HCT116 (cell line): ENCODE results near the gene DOCK1. TPM values are rescaled to one million over a fixed set of nuclear protein-coding genes. Genes with fewer than 3 reads are reported as not detected.

Experiments
- ATAC-seq: fragments of 200-7000 bp; cut with Tn5 transposase; 2 replicates; pipeline ENCODE4 v1.9.1; 2020; ENCODE audit warnings: mild to moderate bottlenecking, moderate library complexity
- Bru-seq: library from RNA; stranded (reverse); fragments of 400-500 nt; gene quantifications from one replicate; lab custom pipeline; 2021; lab: Mats Ljungman, UMichigan
- BruChase-seq, 2 experiments: library from RNA; stranded (reverse); fragments of 400-500 nt; gene quantifications; one replicate each; lab custom pipeline; 2021; lab: Mats Ljungman, UMichigan
- BruUV-seq: library from RNA; stranded (reverse); fragments of 400-500 nt; replicated peaks from 2 replicates; lab custom pipeline; 2021; lab: Mats Ljungman, UMichigan
- CTCF ChIA-PET: fragments of 300-600 bp; sonication (Branson Sonifier 250); formaldehyde crosslinking; loops from one replicate; lab custom pipeline; 2021; ENCODE audit warnings: antibody characterized with exemption; lab: Charles Lee
- POLR2A ChIA-PET: fragments of 300-600, 350-600 bp; sonication (Branson Sonifier 250); formaldehyde crosslinking; loops from one replicate; lab custom pipeline; 2021; ENCODE audit warnings: antibody characterized with exemption; lab: Charles Lee
- RAD21 ChIA-PET, 2 experiments: fragments of 300-600 bp; sonication (Branson Sonifier 250); formaldehyde crosslinking; loops; one replicate each; lab custom pipeline; 2023; ENCODE audit warnings: low total read pairs in 2 of 2; ENCODE audit not compliant: uncharacterized antibody in 2 of 2, unreplicated experiment in 2 of 2, low non-redundant PET in 1 of 2; lab: Charles Lee
- DNase-seq: peaks from one replicate; pipeline ENCODE4 v3.0.0-alpha.2; 2010; ENCODE audit warnings: low read depth, low spot score
- H2AFZ ChIP-seq: fragments of 200-600 bp; shearing (Covaris generic), sonication (generic); 2 replicates; pipeline ENCODE4 v1.6.1; 2017; ENCODE audit warnings: low read depth, mixed run types, mixed read lengths, antibody characterized with exemption, low read length; ENCODE audit not compliant: poor library complexity, severe bottlenecking
- H3K27ac ChIP-seq: 2 replicates; pipeline ENCODE4 v1.5.1; 2012; ENCODE audit warnings: low read depth, low read length
- H3K27me3 ChIP-seq: fragments of 200-600 bp; sonication (generic); 2 replicates; pipeline ENCODE4 v1.6.1; 2016; ENCODE audit warnings: mixed run types, low read length, mixed read lengths; ENCODE audit not compliant: insufficient read depth
- H3K36me3 ChIP-seq, 2 experiments: fragments of 200-500 bp in 1 of 2; fragments of 200-600 bp in 1 of 2; sonication (Bioruptor generic) in 1 of 2; sonication (generic) in 1 of 2; 2 replicates each; pipeline versions ENCODE4 v1.5.1 to v1.6.1; 2014 to 2016; ENCODE audit warnings: low read length in 2 of 2, inconsistent platforms in 1 of 2, mixed read lengths in 1 of 2, mixed run types in 1 of 2; ENCODE audit not compliant: insufficient read depth in 2 of 2, control insufficient read depth in 1 of 2
- H3K4me1 ChIP-seq, 2 experiments: fragments of 200-600 bp in 1 of 2; sonication (generic) in 1 of 2; 2 replicates each; pipeline versions ENCODE4 v1.5.1 to v1.6.1; 2012 to 2017; ENCODE audit warnings: low read length in 2 of 2, inconsistent platforms in 1 of 2, mild to moderate bottlenecking in 1 of 2, mixed read lengths in 1 of 2, mixed run types in 1 of 2, moderate library complexity in 1 of 2; ENCODE audit not compliant: insufficient read depth in 2 of 2, control insufficient read depth in 1 of 2
- H3K4me2 ChIP-seq: fragments of 200-600 bp; sonication (generic); 2 replicates; pipeline ENCODE4 v1.6.1; 2017; ENCODE audit warnings: mixed run types, low read length, mixed read lengths
- H3K4me3 ChIP-seq, 2 experiments: fragments of 200-600 bp in 1 of 2; sonication (generic) in 1 of 2; replicated peaks in 1 of 2; 2 replicates each; pipeline ENCODE4 v1.5.1; 2011 to 2016; ENCODE audit warnings: low read length in 2 of 2, control low read depth in 1 of 2, low read depth in 1 of 2, mild to moderate bottlenecking in 1 of 2, mixed read lengths in 1 of 2, mixed run types in 1 of 2
- H3K79me2 ChIP-seq: fragments of 200-600 bp; sonication (generic); 2 replicates; pipeline ENCODE4 v1.6.1; 2017; ENCODE audit warnings: mild to moderate bottlenecking, mixed run types, low read length, moderate library complexity, mixed read lengths; ENCODE audit not compliant: insufficient read depth
- H3K9ac ChIP-seq: fragments of 200-600 bp; sonication (generic); 2 replicates; pipeline ENCODE4 v1.6.1; 2016; ENCODE audit warnings: low read length, mixed read lengths
- H3K9me2 ChIP-seq: fragments of 200-600 bp; sonication (generic), shearing (Covaris generic); 2 replicates; pipeline ENCODE4 v1.6.1; 2017; ENCODE audit warnings: mixed run types, mild to moderate bottlenecking, moderate library complexity; ENCODE audit not compliant: insufficient read depth
- H3K9me3 ChIP-seq, 2 experiments: fragments of 200-500 bp in 1 of 2; fragments of 200-600 bp in 1 of 2; sonication (Bioruptor generic) in 1 of 2; sonication (generic) in 1 of 2; 2 replicates each; pipeline ENCODE4 v1.6.1; 2014 to 2017; ENCODE audit warnings: low read length in 2 of 2, mixed read lengths in 2 of 2, inconsistent platforms in 1 of 2, low read depth in 1 of 2, mild to moderate bottlenecking in 1 of 2, mixed run types in 1 of 2, moderate library complexity in 1 of 2; ENCODE audit not compliant: control insufficient read depth in 1 of 2, insufficient read depth in 1 of 2
- H4K20me1 ChIP-seq: fragments of 200-600 bp; sonication (generic), shearing (Covaris generic); 2 replicates; pipeline ENCODE4 v1.6.1; 2017; ENCODE audit warnings: mixed run types, mild to moderate bottlenecking, moderate library complexity; ENCODE audit not compliant: insufficient read depth
- CBX3 ChIP-seq: IDR thresholded peaks from 2 replicates; pipeline ENCODE4 v1.6.1; 2012; ENCODE audit warnings: low read depth
- CEBPB ChIP-seq: IDR thresholded peaks from 2 replicates; pipeline ENCODE4 v1.6.1; 2012; ENCODE audit warnings: low read depth
- CTCF ChIP-seq, 3 experiments: fragments of 200-600 bp in 1 of 3; sonication (generic) in 1 of 3; IDR thresholded peaks in 2 of 3; conservative IDR thresholded peaks in 1 of 3; 2 replicates each; pipeline ENCODE4 v1.5.1; 2012 to 2017; ENCODE audit warnings: low read depth in 2 of 3, low read length in 2 of 3, antibody characterized with exemption in 1 of 3, borderline replicate concordance in 1 of 3, control low read depth in 1 of 3, mild to moderate bottlenecking in 1 of 3, mixed read lengths in 1 of 3, mixed run types in 1 of 3, moderate library complexity in 1 of 3; ENCODE audit not compliant: insufficient read depth in 1 of 3
- ELF1 ChIP-seq: IDR thresholded peaks from 2 replicates; pipeline ENCODE4 v1.6.1; 2012; ENCODE audit warnings: low read depth, borderline replicate concordance
- EZH2 ChIP-seq: fragments of 200-600 bp; sonication (generic); IDR thresholded peaks from 2 replicates; pipeline ENCODE4 v1.6.1; 2017; ENCODE audit warnings: antibody characterized with exemption, mixed run types
- EZH2phosphoT487 ChIP-seq: fragments of 200-600 bp; IDR thresholded peaks from 2 replicates; pipeline ENCODE4 v1.6.1; 2018; ENCODE audit warnings: antibody characterized with exemption, borderline replicate concordance
- FOSL1 ChIP-seq: IDR thresholded peaks from 2 replicates; pipeline ENCODE4 v1.6.1; 2012; ENCODE audit warnings: low read depth
- JUND ChIP-seq: IDR thresholded peaks from 2 replicates; pipeline ENCODE4 v1.6.1; 2012
- POLR2A ChIP-seq: IDR thresholded peaks from 2 replicates; pipeline ENCODE4 v1.7.0; 2011; ENCODE audit warnings: borderline replicate concordance; ENCODE audit not compliant: insufficient read depth, insufficient read length; ENCODE audit errors: extremely low read depth
- RAD21 ChIP-seq: IDR thresholded peaks from 2 replicates; pipeline ENCODE4 v1.6.1; 2012; ENCODE audit warnings: low read depth, mild to moderate bottlenecking
- SIN3A ChIP-seq: IDR thresholded peaks from 2 replicates; pipeline ENCODE4 v1.6.1; 2012; ENCODE audit warnings: low read depth
- SP1 ChIP-seq: IDR thresholded peaks from 2 replicates; pipeline ENCODE4 v1.6.1; 2012; ENCODE audit warnings: low read depth
- YY1 ChIP-seq: IDR thresholded peaks from 2 replicates; pipeline ENCODE4 v1.6.1; 2011; ENCODE audit warnings: low read length, low read depth, moderate library complexity, mild to moderate bottlenecking; ENCODE audit not compliant: insufficient replicate concordance; ENCODE audit errors: extremely low read depth
- ZFX ChIP-seq: fragments of 450-650 bp; IDR thresholded peaks from 2 replicates; pipeline ENCODE4 v1.6.1; 2017
- ZNF274 ChIP-seq: fragments of 200-500 bp; sonication (Bioruptor generic); IDR thresholded peaks from 2 replicates; pipeline ENCODE4 v1.6.1; 2014; ENCODE audit warnings: mild to moderate bottlenecking, low read depth, low read length, inconsistent platforms
- intact Hi-C: fragments of 100-400 bp; cut with micrococcal nuclease; formaldehyde crosslinking; loops from 2 replicates; pipeline ENCODE4 v1.10.0; 2022
- long read RNA-seq: library from polyadenylated mRNA; unstranded; transcript quantifications from one replicate; pipeline ENCODE4 v2.0.0, GENCODE V29; 2021; ENCODE audit not compliant: unreplicated experiment
- polyA plus RNA-seq: library from polyadenylated mRNA; unstranded; fragments of >200 nt; gene quantifications from 2 replicates; pipeline ENCODE4 v1.2.1, GENCODE V29; 2012; ENCODE audit warnings: missing spikeins
- total RNA-seq: library from RNA; stranded (reverse); gene quantifications from one replicate; pipeline ENCODE4 v1.2.1, GENCODE V29; 2021; ENCODE audit not compliant: unreplicated experiment
- TF ChIP-seq, protein P1 (sequence below): IDR thresholded peaks from 2 replicates; pipeline ENCODE4 v1.6.1; 2011; ENCODE audit warnings: mild to moderate bottlenecking, low read length, moderate library complexity; ENCODE audit not compliant: insufficient replicate concordance; ENCODE audit errors: extremely low read depth
- TF ChIP-seq, protein P2 (sequence below): IDR thresholded peaks from 2 replicates; pipeline ENCODE4 v1.6.1; 2012; ENCODE audit warnings: low read depth

The DOCK1 gene
- total RNA-seq, result 46.5 TPM
- polyA plus RNA-seq, result 18.2 and 23.4 TPM in 2 replicates
- Bru-seq, nascent RNA, result percentile 84 among the genes with signal in this experiment
- BruChase-seq, experiment 1, labeled RNA remaining after a 6-hour chase, result percentile 91 among the genes with signal in this experiment
- percentile 83 among the genes with signal in this experiment for BruChase-seq, experiment 2, labeled RNA remaining after a 2-hour chase
- long read RNA-seq, full-length matches to known transcripts, result 5 of 65 reads
- long read RNA-seq, partial matches to known transcripts, result 15 of 65 reads
- long read RNA-seq, other reads (novel, unspliced or antisense), result 45 of 65 reads

DNA sequence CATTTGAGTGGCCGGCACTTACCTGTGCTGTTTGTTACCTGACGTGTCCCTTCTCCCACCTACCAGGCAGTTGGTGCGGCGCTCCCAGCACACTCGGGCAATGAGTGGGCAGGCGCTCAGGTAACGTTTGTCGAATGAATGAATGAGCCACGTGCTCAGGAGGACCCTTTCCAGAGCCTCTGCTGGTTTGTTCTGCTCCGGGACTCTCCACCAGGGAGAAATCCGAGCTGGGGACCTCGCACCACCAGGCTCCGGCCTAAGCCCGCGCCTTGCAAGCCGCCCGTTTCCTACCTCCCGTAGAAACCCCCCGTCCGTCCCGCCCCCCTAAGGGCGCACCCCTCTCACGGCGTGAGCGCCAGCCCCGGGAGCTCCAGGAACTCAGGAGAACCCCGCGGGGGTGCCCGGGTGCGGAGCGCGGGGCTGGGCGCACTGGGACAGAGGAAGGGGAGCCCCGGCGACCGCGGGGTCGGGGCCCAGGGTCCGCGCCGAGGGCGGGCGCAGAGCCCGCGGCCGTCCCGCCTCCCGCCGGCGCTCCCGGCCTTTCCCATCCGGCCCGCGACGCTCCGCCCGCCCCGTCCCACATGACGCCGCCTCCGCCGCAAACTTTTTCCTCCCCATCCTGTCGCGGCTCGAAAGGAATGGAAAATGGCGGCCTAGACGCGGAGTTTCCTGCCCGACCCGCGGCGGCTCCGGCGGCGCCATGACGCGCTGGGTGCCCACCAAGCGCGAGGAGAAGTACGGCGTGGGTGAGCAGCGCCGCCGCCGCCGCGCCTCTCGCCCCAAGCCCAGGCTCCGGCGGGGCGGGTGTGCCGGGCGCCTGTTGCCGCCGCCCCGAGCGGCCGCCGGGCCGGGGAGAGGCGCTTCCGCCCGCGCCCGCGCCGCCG, at the start of gene DOCK1:
Gene DOCK1 (plus strand): TSS at position 611 of the 884 bp plus-strand sequence. CDS start 90 bp downstream, at position 701.
- DNase-seq (peak; percentile 38), ATAC-seq (peak; percentile 86)
- H3K4me3 ChIP-seq, result peak within 1 kb of the TSS; percentile 69 to 80
- ChIA-PET RAD21 (no interaction called here), POLR2A (no interaction called here), CTCF (no interaction called here)
- H2AFZ ChIP-seq, result peak within 1 kb of the TSS; percentile 40
- H3K9ac ChIP-seq, result peak within 1 kb of the TSS; percentile 70
- peak within 1 kb of the TSS; percentile 80 for H3K27ac ChIP-seq
- peaks cover 24 to 44% of the 10 kb centered on the region in 2 experiments for H3K4me1 ChIP-seq
- H3K79me2 ChIP-seq, result peaks cover 41% of the 10 kb centered on the region
- no TSS peak for BruUV-seq
- intact Hi-C loops, result loop anchor here (10.0 kb wide), 1 partner anchor 240 kb away; no protein-coding TSS in a partner anchor
- no peaks in the 10 kb centered on the region for H3K9me3 ChIP-seq
- no peaks in the 10 kb centered on the region for H4K20me1 ChIP-seq
- no peaks in the 10 kb centered on the region for H3K27me3 ChIP-seq
- no peaks in the 10 kb centered on the region for H3K36me3 ChIP-seq
- no peaks in the 10 kb centered on the region for H3K9me2 ChIP-seq
- H3K4me2 ChIP-seq, result peak within 1 kb of the TSS; percentile 98
- TF ChIP-seq, protein P1, sequence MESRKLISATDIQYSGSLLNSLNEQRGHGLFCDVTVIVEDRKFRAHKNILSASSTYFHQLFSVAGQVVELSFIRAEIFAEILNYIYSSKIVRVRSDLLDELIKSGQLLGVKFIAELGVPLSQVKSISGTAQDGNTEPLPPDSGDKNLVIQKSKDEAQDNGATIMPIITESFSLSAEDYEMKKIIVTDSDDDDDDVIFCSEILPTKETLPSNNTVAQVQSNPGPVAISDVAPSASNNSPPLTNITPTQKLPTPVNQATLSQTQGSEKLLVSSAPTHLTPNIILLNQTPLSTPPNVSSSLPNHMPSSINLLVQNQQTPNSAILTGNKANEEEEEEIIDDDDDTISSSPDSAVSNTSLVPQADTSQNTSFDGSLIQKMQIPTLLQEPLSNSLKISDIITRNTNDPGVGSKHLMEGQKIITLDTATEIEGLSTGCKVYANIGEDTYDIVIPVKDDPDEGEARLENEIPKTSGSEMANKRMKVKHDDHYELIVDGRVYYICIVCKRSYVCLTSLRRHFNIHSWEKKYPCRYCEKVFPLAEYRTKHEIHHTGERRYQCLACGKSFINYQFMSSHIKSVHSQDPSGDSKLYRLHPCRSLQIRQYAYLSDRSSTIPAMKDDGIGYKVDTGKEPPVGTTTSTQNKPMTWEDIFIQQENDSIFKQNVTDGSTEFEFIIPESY, result no peak
- TF ChIP-seq JUND (no peak), EZH2 (no peak), CEBPB (no peak), SP1 (no peak; the same call in 1 of the 2 replicates), POLR2A (peak; percentile 71), ELF1 (no peak), RAD21 (no peak), SIN3A (0 out of 2 replicates have a peak, but pooled peaks have one; percentile 20), ZNF274 (no peak), CTCF (IDR thresholded peaks at IDR 0.05 in 2 of 3, conservative IDR thresholded peaks at IDR 0.05 in 1 of 3; ENCODE audit: borderline replicate concordance in 1 of 3, insufficient read depth in 1 of 3, low read depth in 2 of 3, low read length in 2 of 3) (no peak), ZFX (peak; percentile 73), FOSL1 (no peak), EZH2phosphoT487 (no peak), CBX3 (no peak), YY1 (peak; percentile 95)
- TF ChIP-seq, protein P2, sequence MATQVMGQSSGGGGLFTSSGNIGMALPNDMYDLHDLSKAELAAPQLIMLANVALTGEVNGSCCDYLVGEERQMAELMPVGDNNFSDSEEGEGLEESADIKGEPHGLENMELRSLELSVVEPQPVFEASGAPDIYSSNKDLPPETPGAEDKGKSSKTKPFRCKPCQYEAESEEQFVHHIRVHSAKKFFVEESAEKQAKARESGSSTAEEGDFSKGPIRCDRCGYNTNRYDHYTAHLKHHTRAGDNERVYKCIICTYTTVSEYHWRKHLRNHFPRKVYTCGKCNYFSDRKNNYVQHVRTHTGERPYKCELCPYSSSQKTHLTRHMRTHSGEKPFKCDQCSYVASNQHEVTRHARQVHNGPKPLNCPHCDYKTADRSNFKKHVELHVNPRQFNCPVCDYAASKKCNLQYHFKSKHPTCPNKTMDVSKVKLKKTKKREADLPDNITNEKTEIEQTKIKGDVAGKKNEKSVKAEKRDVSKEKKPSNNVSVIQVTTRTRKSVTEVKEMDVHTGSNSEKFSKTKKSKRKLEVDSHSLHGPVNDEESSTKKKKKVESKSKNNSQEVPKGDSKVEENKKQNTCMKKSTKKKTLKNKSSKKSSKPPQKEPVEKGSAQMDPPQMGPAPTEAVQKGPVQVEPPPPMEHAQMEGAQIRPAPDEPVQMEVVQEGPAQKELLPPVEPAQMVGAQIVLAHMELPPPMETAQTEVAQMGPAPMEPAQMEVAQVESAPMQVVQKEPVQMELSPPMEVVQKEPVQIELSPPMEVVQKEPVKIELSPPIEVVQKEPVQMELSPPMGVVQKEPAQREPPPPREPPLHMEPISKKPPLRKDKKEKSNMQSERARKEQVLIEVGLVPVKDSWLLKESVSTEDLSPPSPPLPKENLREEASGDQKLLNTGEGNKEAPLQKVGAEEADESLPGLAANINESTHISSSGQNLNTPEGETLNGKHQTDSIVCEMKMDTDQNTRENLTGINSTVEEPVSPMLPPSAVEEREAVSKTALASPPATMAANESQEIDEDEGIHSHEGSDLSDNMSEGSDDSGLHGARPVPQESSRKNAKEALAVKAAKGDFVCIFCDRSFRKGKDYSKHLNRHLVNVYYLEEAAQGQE, result no peak
